ENCODE data around the gene OCA2.

Gene OCA2

GRCh38 chr15:28019594-28020309 lies 79.4 kb downstream of the OCA2 start:
- no peak for TF ChIP-seq CTCF (IDR thresholded peaks at IDR 0.05; ENCODE audit: control insufficient read depth, extremely low read depth, insufficient read depth)
- DNase-seq (ENCODE audit: low read depth): no peak
- no peak overlapping the region for H3K4me3 ChIP-seq (ENCODE audit: low read depth, low read length)

GRCh38 chr15:28018291-28019044 lies 80.6 kb downstream of the OCA2 start:
- H3K4me3 ChIP-seq (ENCODE audit: low read depth, low read length): no peak overlapping the region
- no peak for DNase-seq (ENCODE audit: low read depth)
- TF ChIP-seq CTCF (IDR thresholded peaks at IDR 0.05; ENCODE audit: control insufficient read depth, extremely low read depth, insufficient read depth): no peak

- DNase-seq (ENCODE audit: low read depth): no peak
- no peak overlapping the region for H3K4me3 ChIP-seq (ENCODE audit: low read depth, low read length)
- peak; percentile 48 for TF ChIP-seq CTCF (IDR thresholded peaks at IDR 0.05; ENCODE audit: control insufficient read depth, extremely low read depth, insufficient read depth)
Observed at GRCh38 chr15:28017423-28017924, 81.6 kb downstream of the OCA2 start.

GRCh38 chr15:28015855-28016254 lies 83.3 kb downstream of the OCA2 start:
- no peak overlapping the region for H3K4me3 ChIP-seq (ENCODE audit: low read depth, low read length)
- DNase-seq (ENCODE audit: low read depth): no peak
- TF ChIP-seq CTCF (IDR thresholded peaks at IDR 0.05; ENCODE audit: control insufficient read depth, extremely low read depth, insufficient read depth): no peak

- TF ChIP-seq CTCF (IDR thresholded peaks at IDR 0.05; ENCODE audit: control insufficient read depth, extremely low read depth, insufficient read depth): no peak
- H3K4me3 ChIP-seq (ENCODE audit: low read depth, low read length): no peak overlapping the region
- no peak for DNase-seq (ENCODE audit: low read depth)
Observed at GRCh38 chr15:28014623-28015200, 84.4 kb downstream of the OCA2 start.

- no peak for TF ChIP-seq CTCF (IDR thresholded peaks at IDR 0.05; ENCODE audit: control insufficient read depth, extremely low read depth, insufficient read depth)
- no peak for DNase-seq (ENCODE audit: low read depth)
Observed at GRCh38 chr15:28013976-28014375, 85.1 kb downstream of the OCA2 start.

More at GRCh38 chr15:28013976-28014375, 85.1 kb downstream of the OCA2 start:
- no peak overlapping the region for H3K4me3 ChIP-seq (ENCODE audit: low read depth, low read length)

Data from LNCaP clone FGC (cell line).